HG03280 (cell line): ENCODE measurements around the gene TOP3A.

Experiments
- ATAC-seq: cut with Tn5 transposase; IDR thresholded peaks from one replicate; pipeline ENCODE4 v1.9.1; 2021; ENCODE audit warnings: mild to moderate bottlenecking, moderate library complexity; ENCODE audit not compliant: unreplicated experiment

TOP3A gene

DNA sequence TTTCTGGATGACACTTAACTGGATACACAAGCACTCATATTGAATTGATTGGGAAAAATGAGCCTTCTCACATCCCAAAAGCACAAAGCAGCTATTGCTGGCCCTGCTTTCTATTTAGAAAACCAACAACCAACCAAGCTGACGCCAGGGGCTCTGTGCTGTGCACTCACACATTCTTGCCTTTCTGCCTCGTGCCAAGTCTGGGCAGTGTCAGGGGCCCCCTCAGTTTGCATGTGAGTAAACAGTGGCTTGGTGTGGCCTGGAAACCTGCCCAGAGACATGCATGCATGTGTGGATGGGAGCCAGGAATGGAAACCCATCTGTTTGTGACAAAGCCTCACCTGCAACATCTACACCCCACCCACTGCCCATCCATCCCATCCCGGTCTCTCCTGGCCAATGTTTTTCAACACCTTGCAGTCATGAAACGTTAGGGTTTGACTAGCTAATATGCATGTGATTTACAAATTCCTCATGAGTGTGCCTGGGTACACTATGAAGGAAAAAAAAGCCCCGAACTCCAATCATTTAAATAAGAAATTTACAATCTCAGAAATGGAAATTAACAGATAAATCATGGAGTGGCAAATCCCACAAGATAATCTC, 33.9 kb downstream of the TOP3A start:
- ATAC-seq: no peak

DNA sequence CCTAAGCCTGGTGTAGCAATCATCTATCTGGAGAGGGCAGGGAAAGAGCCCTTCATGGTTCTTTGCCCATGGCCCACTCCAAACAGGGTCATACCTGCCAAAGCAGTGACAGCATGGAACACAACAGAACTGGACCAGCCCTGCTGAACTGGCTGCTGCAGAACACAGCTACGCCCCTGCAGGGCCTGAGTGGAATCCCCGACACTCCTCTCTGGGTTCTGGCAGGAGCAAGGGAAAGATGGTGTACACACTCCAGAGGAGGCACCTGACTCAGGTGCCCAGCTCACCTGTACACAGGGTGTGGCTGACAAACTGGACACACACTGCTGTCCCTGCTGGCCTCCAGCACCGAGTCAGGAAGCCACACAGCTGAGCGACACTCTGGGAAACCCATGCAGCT, 34.5 kb downstream of the TOP3A start:
- no peak for ATAC-seq

DNA sequence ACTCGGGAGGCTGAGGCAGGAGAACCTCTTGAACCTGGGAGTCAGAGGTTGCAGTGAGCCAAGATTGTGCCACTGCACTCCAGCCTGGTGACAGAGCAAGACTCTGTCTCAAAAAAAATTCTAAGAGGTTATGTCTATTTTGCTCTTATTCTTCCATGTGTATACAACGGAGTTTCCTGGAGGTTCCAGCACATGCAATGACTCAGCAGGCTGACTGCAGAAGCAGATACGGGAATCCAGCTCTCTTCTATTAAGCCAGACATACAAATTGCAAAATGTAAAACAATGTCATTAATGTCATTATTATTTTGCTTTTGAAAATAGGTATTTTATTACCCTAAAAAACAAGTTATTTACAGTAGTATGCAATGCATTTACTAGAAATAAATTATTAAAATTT, 35.9 kb downstream of the TOP3A start:
- ATAC-seq: no peak

DNA sequence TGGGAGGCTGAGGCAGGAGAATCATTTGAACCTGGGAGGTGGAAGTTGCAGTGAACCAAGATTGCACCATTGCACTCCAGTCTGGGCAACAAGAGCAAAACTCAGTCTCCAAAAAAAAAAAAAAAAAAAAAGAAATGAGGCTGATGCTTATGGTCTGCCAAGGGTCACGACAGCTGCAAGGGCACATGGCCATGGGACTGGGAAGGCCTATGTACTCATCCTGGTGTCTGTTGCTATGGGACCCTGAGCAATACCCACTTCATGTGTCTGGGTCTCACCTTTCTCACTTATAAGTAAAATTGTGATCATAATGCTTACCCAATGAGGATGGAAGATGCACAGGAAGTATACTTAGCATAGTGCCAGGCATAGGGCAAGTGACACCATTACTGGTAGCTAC, 37.7 kb downstream of the TOP3A start:
- ATAC-seq: no peak

DNA sequence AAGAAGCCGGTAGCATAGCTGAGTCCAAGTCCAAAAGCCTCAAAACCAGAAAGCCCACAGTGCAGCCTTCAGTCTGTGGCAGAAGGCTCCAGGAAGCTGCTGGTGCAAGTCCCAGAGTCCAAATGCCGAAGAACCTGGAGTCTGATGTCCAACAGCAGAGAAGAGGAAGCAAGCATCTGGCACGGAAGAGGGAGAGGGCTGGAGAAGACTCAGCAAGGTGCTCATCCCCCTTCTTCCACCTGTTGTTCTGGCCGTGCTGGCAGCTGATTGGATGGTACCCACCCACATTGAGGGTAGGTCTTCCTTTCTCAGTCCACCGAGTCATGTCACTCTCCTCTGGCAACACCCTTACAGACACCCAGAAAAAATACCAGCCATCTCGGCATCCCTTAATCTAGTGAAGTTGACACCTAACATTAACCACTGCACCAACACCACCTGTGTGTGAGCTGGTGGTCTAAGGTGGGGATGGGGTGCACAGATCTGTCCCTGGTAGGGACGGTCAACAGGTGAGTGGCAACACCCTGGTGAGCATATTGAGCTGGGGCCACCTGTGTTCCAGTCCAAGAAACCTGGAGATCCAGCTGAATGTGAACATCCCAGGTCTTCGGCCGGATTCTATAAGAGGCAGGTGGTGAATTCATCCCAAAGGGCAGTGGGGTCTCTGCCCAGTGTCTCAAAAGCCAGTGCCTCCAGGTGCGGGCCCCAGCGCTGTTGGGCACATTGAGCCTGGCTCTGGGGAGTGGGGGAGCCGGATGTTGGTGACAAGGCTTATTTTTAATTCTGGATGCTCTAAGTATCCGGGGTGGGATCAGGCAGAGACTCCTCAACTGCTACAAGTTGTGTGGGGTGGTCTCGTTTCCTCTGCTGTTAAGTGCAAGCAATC, 44.5 kb downstream of the TOP3A start:
- no peak for ATAC-seq

DNA sequence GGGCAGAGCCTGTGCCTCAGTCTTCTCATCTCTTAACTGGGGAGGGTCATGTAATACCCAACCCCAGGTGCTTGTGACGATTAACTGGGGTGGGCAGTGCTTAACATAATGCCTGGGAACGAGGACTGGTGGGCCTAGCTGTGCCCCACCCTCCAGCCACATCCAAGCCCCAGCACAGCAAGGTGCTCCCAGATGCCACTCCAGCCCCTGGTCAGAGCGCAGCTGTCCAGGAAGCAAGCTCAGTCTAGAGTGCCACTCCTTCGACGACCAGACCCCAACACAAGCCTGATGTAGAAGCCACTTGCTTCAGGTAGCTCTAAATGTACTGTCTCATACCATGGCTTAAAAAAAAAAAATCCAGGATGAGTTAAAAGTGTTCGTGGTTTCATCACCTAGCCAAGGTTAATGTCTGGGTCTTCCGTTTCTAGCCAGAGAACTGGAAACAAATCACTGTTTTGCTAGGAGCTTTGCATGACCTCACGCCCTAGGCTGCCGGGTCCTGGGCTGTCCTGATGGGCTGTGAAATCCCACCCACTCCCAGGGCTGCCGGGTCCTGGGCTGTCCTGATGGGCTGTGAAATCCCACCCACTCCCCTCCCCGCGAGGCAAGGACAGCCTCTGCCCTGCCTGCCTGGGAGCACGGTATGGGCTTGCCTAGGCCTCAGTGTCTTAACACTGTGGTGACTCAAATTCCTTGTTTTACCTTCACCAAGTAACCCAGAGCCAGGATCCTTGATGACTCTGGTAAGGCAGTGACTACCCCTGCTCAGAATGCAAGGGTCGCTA, 46.7 kb downstream of the TOP3A start:
- no peak for ATAC-seq

DNA sequence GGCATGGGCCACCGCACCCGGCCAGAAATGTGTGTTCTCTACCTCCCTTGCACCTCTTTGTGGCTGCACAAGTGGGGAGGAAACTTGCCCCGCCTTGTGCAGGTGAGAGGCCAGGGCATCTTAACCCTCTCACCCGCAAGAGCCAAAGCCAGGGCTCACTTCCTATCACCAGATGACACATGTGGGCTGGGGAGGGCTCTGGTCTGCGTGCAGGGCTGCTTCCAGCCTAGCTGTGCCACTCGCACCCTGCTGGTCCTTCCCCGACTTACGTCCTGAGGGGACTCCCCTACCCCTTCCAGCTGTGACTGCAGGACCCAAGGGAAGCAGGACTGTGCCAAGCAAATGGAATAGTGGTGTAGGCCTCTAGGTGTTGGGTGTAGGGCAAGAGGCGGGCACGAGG, 47.4 kb downstream of the TOP3A start:
- no peak for ATAC-seq

DNA sequence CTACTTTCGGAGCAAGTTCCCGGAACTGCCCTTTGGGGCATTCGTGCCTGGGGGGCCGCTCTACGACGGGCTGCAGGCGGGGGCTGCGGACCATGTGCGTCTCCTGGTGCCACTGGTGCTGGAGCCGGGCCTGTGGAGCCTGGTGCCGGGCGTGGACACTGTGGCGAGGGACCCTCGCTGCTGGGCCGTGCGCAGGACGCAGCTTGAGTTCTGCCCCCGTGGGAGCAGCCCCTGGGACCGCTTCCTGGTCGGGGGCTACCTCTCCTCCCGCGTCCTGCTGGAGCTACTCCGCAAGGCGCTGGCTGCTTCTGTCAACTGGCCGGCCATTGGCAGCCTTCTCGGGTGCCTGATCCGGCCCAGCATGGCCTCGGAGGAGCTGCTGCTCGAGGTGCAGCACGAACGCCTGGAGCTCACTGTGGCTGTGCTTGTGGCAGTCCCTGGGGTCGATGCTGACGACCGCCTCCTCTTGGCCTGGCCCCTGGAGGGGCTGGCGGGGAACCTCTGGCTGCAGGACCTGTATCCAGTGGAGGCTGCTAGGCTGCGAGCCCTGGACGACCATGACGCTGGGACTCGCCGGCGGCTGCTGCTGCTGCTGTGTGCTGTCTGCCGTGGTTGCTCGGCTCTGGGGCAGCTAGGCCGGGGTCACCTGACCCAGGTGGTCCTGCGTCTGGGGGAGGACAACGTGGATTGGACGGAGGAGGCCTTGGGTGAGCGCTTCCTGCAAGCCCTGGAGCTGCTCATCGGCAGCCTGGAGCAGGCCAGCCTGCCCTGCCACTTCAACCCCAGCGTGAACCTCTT, 50.7 kb downstream of the TOP3A start:
- no peak for ATAC-seq

DNA sequence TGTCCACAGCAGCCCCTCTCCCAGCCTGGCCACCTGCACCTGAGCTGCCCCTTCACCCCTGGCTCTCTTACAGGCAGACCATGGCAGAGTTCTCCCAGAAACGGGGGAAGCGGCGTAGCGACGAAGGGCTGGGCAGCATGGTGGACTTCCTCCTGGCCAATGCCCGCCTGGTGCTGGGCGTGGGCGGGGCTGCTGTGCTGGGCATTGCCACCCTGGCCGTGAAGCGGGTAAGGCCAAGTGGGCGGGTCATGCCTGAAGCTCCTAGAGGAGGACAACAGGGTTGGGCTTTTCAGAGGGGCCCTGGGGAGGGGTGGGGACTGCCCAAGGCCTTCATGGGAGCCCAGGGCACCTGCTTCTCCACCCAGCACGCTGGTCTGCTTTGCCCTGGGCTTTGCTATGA, 52.2 kb downstream of the TOP3A start:
- no peak for ATAC-seq

DNA sequence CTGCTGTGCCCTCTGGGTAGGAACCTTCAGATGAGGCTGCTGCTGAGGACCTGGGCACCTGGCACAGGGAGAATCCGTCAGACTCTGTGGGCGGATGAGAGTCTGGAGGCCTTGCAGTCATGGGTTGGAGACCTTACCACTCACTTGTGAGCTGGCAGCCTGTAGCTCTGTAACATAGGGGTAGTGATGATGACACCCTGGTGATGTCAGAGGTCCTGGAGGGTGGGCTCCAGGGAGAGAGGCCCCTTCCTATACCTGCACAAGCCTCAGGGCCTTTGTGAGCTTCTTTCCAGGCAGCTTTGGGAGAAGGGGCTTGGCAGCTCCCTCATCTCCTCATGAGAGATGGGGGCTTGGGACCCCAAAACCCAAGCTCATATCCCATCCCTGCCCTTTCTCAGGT, 52.7 kb downstream of the TOP3A start:
- ATAC-seq: no peak

DNA sequence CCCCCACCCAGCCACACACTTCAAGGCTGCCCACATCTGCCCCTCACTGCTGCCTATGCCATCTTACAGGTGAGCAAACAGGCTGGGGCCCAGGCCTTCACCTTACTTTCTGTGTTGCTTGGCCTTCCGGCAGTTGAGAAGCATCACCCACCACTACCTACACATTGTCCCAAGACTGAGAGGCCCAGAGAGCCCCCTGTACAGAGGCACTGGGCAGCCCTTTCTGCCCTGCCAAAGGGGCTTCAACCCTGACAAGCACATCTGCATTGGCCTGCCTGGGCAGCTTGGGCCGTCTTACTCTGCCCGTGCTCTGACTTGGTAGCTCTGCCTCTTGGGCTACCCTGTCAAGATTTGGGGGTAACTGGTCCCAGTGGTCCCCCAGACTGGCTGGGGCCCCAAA, 53.1 kb downstream of the TOP3A start:
- no peak for ATAC-seq

DNA sequence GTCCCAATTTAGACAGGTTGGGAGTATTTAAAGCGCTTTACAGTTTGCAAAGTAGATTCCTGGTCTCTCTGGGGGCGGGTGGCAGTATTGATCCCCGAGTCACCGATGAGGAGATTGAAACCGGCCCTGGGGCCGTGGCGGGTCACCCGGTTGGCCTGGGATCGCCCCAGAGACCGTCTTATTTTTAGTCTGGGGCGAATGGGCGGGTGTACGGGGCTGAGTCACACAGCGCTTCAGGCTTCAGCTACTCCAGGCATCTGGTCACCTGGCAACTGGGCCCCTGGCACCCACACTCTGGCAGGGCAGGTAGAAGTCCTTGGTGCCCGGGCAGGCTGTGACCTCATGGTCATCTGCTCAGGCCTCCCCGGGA, 53.7 kb downstream of the TOP3A start:
- peak; percentile 9 for ATAC-seq

DNA sequence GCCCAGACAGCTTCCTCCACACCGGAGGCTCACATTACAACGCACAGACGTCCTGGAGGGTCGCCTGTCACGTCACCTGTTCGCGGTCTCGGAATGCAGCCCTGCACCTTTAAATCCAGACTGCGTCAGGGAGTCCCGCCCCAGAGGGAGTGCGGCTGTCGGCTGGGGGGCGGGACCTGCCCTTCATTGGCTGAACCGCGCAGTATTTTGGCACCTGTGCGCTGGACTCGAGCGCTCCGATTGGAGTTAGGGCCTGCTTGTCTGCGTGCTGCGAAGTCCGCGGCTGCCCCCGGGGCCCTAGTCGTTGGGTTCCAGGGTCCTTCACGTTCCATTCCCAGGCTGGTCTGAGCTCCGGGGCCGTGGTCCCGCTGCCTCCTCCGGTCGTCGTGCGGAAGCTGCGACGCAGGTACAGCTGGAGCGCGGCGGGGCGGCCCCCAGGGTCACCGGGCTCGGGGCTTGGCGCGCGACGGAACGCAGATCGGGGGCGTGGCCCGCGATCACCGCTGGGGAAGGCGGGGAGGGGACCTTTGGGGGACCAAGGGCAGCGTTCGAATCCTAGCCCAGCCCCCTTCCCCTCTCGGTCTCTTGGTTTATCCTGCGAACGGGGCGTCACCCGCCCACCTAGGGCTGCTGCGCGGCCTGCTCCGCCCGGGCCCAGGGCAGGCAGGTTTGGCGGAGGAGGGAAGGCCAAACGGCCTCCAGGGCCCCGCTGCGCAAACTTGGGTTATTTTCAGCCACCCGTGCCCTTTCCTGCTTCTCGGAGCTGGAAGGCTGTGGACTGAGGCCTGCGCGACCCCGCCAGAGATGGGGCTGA, 54.3 kb downstream of the TOP3A start, which contains the start of gene MIEF2:
Gene MIEF2, plus strand, starts transcription at position 331 of the 814 bp plus-strand sequence. CDS start 2,059 bp downstream, outside the sequence.
- peak; percentile 77 for ATAC-seq

DNA sequence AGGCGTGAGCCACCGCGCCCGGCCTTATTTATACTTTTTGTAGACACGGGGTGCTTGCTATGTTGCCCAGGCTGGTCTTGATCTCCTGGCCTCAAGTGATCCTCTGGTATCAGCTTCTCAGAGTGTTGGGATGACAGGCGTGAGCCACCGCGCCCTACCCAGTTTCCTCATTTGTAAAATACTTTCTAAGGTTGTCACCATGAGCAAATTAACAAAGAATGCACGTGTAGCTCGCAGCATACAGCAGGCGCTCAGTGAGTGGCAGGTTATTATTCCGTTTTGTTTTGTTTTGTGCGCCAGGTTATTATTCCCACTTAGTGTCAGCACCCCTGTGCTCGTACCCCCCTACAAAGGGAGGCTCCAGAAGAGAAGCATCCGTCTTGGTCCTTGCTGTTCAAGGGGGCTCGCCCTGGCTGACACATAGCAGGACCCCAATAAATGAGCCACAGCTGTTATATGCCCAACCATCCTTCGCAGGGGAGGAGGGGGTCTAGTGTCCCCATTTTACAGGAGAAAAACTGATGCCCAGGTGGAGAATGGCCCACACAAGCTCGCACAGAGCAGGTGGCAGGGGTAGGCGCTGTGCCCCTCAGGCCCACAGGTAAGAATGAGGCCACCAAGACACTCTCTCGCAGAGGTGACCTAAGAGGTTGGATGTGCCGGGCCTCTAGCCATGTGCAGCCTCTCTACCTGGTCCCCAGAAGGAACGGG, 55.0 kb downstream of the TOP3A start:
- ATAC-seq: no peak

DNA sequence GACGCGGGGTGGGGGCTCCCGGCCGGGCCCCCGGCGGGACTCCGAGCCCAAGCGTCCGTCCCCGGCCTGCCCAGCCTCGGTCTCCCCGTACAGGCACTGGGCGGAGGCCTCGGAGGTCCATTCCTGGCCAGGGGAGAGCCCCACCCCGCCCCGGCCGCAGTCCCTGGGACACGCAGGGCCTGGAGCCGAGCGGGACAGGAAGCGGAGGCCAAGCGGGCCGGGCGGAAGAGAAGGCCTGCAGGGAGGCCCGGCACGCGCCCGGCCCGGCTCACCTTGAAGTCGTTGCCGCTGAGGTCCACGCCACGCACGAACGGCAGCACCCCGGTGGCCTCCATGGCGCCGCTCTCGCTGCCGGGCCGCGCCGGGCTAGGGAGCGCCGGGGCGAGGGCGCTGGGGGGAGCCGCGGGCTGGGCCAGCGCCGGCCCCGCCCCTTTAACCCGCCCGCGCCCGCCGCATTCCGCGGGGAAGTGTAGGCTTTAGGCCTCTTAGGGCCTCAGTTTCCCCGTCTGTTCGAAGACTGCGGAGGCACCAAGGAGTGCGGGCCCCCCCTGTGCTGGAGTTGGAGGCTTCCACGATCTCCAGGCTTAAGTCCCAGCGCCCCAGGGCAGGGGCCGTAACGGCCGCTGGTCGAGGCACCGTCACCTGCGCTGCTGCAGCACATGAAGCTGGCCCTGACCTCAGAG, 56.3 kb downstream of the TOP3A start, which contains the start of gene FLII:
Gene FLII, minus strand, starts transcription at position 383 of the 683 bp plus-strand sequence. Its CDS starts 48 bp downstream, at position 335.
- peak; percentile 26 for ATAC-seq

DNA sequence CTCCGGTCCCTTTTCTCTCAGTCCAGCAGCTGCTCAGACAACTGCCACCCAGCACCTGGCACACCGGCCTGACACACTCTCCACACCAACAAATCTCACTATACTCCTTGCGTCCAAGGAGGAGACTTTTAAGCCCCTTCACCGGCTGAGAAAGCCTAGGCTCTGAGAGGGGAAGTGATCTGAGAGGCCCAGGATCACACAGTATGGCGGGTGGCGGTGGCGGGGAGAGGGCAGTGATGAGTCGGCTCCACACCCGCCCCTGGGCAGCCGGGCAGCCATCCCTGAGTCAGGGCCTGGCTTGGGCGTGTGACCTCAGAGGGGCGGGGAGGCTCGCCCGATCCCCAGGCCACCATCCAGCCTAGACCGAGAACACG, 56.8 kb downstream of the TOP3A start:
- ATAC-seq: no peak

DNA sequence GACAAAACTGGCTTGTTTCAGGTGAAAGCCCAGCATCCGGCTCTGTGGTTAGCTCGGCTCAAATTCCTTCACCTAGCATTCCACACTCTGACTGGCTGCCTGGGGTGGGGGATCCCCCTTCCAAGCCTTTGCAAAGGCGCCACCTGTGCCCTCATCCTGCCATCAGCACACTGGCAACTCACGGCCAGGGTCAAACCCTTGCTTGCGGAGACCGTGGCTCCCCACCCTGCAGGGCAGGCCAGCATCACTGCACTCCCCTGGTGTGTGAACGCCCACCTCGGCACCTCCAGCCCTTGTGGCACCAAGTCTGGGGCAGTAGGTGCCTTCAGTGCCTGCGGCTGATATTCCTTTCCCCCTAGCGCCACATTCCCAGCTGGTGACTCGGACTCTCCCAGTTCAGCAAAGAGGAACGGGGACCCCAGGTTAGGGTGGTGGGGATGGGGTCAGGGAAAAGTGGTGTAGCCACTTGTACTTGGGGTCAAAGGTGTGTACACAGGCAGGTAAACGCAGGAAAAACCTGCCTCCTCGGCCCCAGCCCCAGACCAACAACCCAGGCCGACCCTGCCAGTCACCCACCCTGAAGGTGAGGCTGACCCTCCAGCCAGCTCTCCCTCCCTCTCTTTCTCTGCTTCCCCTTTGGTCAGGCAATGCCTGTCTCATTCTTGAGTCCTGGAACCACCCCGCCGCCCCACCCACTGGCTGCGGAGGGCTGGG, 57.4 kb downstream of the TOP3A start:
- no peak for ATAC-seq

DNA sequence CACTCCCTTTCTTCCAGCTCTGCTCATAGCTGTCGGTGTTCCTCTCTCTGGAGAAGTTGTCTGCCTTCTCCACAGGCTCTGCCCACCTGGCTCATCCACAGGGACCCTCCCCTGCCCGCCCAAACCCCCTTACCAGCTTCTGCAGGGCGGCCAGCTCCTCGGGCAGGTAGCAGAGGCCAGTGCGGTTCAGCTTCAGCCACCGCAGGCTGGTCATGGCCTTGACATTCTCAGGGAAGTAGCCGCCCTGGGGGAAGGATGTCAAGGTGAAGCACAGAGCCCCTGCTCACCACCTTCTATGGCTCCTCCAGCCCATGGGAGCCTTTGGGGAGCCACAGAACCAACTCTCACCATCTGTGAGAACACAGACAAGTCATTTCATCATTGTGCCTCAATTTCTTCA, 58.0 kb downstream of the TOP3A start:
- ATAC-seq: no peak
